Activated B cell treated with CpG ODN at 0.5 μM for 24 hours (primary cell): ENCODE measurements around the gene HOXD13. TPM values are rescaled to one million over a fixed set of nuclear protein-coding genes. Genes with fewer than 3 reads are reported as not detected.

ENCODE experiments used
- ATAC-seq: fragments of 200-7000 bp; cut with Tn5 transposase; one replicate; pipeline ENCODE4 v1.10.0; 2021; ENCODE audit warnings: low read depth, mild to moderate bottlenecking, moderate library complexity
- CTCF ChIA-PET: fragments of 350-600 bp; sonication (Branson Sonifier 250); formaldehyde crosslinking; loops from one replicate; lab custom pipeline; 2021; ENCODE audit warnings: antibody characterized with exemption; lab: Charles Lee
- POLR2A ChIA-PET: fragments of 350-600 bp; sonication (Branson Sonifier 250); formaldehyde crosslinking; loops from one replicate; lab custom pipeline; 2021; ENCODE audit warnings: antibody characterized with exemption; lab: Charles Lee
- DNase-seq: peaks from one replicate; pipeline ENCODE4 v3.0.0; 2022
- H3K27ac Mint-ChIP-seq: one replicate; pipeline ENCODE4 v1.8.0; 2020; ENCODE audit warnings: mixed read lengths
- H3K27me3 Mint-ChIP-seq: one replicate; pipeline ENCODE4 v1.8.0; 2021; ENCODE audit warnings: mixed read lengths
- H3K36me3 Mint-ChIP-seq: one replicate; pipeline ENCODE4 v1.8.0; 2021; ENCODE audit warnings: low read depth, mixed read lengths
- H3K4me1 Mint-ChIP-seq: one replicate; pipeline ENCODE4 v1.8.0; 2021; ENCODE audit warnings: mixed read lengths
- H3K4me3 Mint-ChIP-seq: one replicate; pipeline ENCODE4 v1.8.0; 2020; ENCODE audit warnings: mild to moderate bottlenecking, mixed read lengths
- H3K9me3 Mint-ChIP-seq: one replicate; pipeline ENCODE4 v1.8.0; 2020; ENCODE audit warnings: mixed read lengths
- intact Hi-C: fragments of 100-400 bp; cut with micrococcal nuclease; formaldehyde crosslinking; loops from one replicate; pipeline ENCODE4 v1.15.1; 2024
- total RNA-seq: library from RNA; stranded (reverse); gene quantifications from 2 replicates; pipeline ENCODE4 v1.2.3, GENCODE V29; 2022
- TF ChIP-seq, protein P1 (sequence below): fragments of 200-600 bp; IDR thresholded peaks from one replicate; pipeline ENCODE4 v1.8.0; 2022; ENCODE audit warnings: antibody characterized with exemption, mild to moderate bottlenecking

HOXD13 gene
- total RNA-seq, 1 donor from 2014 or later = not detected

- ChIA-PET POLR2A (no interaction called here), CTCF (no interaction called here)
- TF ChIP-seq, protein P1, sequence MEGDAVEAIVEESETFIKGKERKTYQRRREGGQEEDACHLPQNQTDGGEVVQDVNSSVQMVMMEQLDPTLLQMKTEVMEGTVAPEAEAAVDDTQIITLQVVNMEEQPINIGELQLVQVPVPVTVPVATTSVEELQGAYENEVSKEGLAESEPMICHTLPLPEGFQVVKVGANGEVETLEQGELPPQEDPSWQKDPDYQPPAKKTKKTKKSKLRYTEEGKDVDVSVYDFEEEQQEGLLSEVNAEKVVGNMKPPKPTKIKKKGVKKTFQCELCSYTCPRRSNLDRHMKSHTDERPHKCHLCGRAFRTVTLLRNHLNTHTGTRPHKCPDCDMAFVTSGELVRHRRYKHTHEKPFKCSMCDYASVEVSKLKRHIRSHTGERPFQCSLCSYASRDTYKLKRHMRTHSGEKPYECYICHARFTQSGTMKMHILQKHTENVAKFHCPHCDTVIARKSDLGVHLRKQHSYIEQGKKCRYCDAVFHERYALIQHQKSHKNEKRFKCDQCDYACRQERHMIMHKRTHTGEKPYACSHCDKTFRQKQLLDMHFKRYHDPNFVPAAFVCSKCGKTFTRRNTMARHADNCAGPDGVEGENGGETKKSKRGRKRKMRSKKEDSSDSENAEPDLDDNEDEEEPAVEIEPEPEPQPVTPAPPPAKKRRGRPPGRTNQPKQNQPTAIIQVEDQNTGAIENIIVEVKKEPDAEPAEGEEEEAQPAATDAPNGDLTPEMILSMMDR = no peak
- no peak for ATAC-seq
- Mint-ChIP-seq H3K36me3 (no peaks in the 10 kb centered on the region), H3K27ac (no peak overlapping the region), H3K4me3 (no peak overlapping the region), H3K27me3 (peaks cover 84% of the 10 kb centered on the region), H3K9me3 (peaks cover 2% of the 10 kb centered on the region), H3K4me1 (peaks cover 23% of the 10 kb centered on the region)
- intact Hi-C loops = no loop called here
- no peak for DNase-seq
Observed at GRCh38 chr2:176101216-176101830, 8.8 kb downstream of the HOXD13 start.

DNA sequence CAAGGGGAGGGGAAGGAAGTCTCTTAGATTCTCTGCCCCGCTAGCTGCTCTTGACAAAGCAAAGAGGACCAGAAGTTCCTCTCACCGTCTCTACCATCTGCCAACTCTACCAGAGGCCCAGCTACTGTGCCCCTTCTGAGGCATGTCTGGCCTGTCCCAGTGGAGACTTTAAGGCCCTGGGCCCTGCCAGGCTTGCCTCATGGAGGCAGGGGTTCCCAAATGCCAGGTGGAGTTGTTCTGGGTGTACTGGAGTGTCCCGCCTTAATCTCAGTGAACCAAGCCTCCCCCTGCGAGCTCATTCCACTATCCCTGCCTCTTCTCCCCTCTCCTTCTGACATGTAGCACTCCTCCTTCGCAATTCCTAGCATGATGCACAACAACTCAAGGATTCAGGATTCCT lies 9.3 kb downstream of the HOXD13 start:
- POLR2A ChIA-PET = no interaction called here
- H3K4me1 Mint-ChIP-seq = peaks cover 22% of the 10 kb centered on the region
- H3K27me3 Mint-ChIP-seq = peaks cover 80% of the 10 kb centered on the region
- ATAC-seq (no peak), DNase-seq (no peak)
- TF ChIP-seq, protein P1 = no peak
- CTCF ChIA-PET = interaction anchor here (0.6 to 1.6 kb wide), 2 partner anchors 550 to 1405 kb away, joined by 3 to 5 read pairs; no protein-coding TSS in a partner anchor
- H3K9me3 Mint-ChIP-seq = peaks cover 3% of the 10 kb centered on the region
- no peak overlapping the region for H3K4me3 Mint-ChIP-seq
- no peak overlapping the region for H3K27ac Mint-ChIP-seq
- H3K36me3 Mint-ChIP-seq = no peaks in the 10 kb centered on the region
- intact Hi-C loops = no loop called here

GRCh38 chr2:176102309-176102866 lies 9.9 kb downstream of the HOXD13 start:
- ATAC-seq (no peak), DNase-seq (no peak)
- Mint-ChIP-seq H3K27me3 (peaks cover 81% of the 10 kb centered on the region), H3K4me1 (peaks cover 18% of the 10 kb centered on the region), H3K36me3 (no peaks in the 10 kb centered on the region), H3K27ac (no peak overlapping the region), H3K9me3 (peaks cover 3% of the 10 kb centered on the region), H3K4me3 (no peak overlapping the region)
- ChIA-PET POLR2A (no interaction called here), CTCF (interaction anchor here (0.6 to 1.6 kb wide), 2 partner anchors 549 to 1405 kb away, joined by 3 to 5 read pairs; no protein-coding TSS in a partner anchor)
- intact Hi-C loops = no loop called here
- TF ChIP-seq, protein P1 = no peak

GRCh38 chr2:176103194-176103593 lies 10.7 kb downstream of the HOXD13 start:
- H3K4me1 Mint-ChIP-seq = peaks cover 13% of the 10 kb centered on the region
- H3K4me3 Mint-ChIP-seq = no peak overlapping the region
- peaks cover 75% of the 10 kb centered on the region for H3K27me3 Mint-ChIP-seq
- intact Hi-C loops = no loop called here
- H3K36me3 Mint-ChIP-seq = no peaks in the 10 kb centered on the region
- H3K27ac Mint-ChIP-seq = no peak overlapping the region
- ATAC-seq = no peak
- DNase-seq = no peak
- CTCF ChIA-PET = interaction anchor here (1.6 kb wide), 1 partner anchor 549 kb away, joined by 5 read pairs; no protein-coding TSS in a partner anchor
- H3K9me3 Mint-ChIP-seq = peaks cover 3% of the 10 kb centered on the region
- TF ChIP-seq, protein P1 = no peak
- POLR2A ChIA-PET = no interaction called here

GRCh38 chr2:176103742-176104315 lies 11.3 kb downstream of the HOXD13 start:
- peaks cover 3% of the 10 kb centered on the region for H3K9me3 Mint-ChIP-seq
- DNase-seq (no peak), ATAC-seq (no peak)
- H3K4me1 Mint-ChIP-seq = peaks cover 14% of the 10 kb centered on the region
- POLR2A ChIA-PET = no interaction called here
- intact Hi-C loops = no loop called here
- peaks cover 74% of the 10 kb centered on the region for H3K27me3 Mint-ChIP-seq
- H3K27ac Mint-ChIP-seq = no peak overlapping the region
- CTCF ChIA-PET = no interaction called here
- TF ChIP-seq, protein P1 = no peak
- H3K36me3 Mint-ChIP-seq = no peaks in the 10 kb centered on the region
- no peak overlapping the region for H3K4me3 Mint-ChIP-seq
